Measurements from ENCODE around the gene CCDC28B. TPM values are rescaled to one million over a fixed set of nuclear protein-coding genes. Genes with fewer than 3 reads are reported as not detected.
"Not testable (repeated sequence)": the region's sequence is repeated elsewhere in the genome, so short reads cannot be mapped to it uniquely, and the experiment has no call there.

The CCDC28B gene
- total RNA-seq, result 10 to 100 TPM in 1 of 4 donors, 1 to 10 TPM in 3; 2.7 to 12.0 (median 6.2) TPM

DNA sequence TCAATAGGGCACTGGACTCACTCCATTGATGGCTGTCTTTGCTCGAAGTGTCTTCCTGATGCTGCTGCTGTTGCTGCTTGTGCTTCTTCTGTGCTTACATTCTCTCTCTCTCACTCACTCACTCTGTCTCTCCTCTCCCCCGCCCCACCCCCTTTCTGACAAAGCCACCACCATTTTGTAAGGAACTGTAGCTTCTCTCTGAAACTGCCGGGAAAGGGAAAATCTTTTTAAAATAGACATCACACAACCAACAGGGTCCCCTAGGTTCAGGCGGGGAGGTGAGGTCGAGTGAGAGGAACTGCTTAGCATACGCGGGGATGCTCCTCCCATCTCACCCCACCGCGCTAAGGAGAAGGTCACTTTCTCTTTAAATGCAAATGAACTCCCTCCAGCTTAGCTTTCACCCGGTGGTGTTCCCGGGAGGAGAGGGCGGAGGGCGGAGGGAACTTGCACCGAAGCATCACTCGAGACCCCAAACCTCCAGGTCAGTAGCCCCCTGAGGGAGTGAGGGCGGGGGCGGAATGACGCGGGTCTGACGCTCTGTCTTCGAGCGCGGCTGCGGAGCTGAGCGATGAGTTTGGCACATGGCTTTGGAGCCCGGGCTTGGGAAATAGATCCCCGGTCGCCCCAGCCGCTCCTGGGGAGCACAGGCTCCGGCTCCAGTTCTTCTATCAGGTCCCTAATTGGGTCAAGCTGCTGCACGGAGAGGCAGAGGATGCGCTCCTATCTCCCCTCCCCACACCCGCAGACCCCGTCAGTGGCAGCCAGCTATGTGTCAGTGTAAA, at the start of gene CCDC28B:
TSS of gene CCDC28B (plus strand) at position 370 of the 785 bp plus-strand sequence. CDS start 1,341 bp downstream, outside the sequence.
- 0% methylated on average over 15 to 26 of the region's 34 CpGs for WGBS, 2 donors
- TF ChIP-seq POLR2A (IDR thresholded peaks at IDR 0.05) (peak in 1 of 2 donors; percentile 44), CTCF (IDR thresholded peaks at IDR 0.05) (no peak), EP300 (IDR thresholded peaks at IDR 0.05) (peak in 1 of 2 donors; percentile 78)
- DNase-seq (ENCODE audit: low spot score in 2 of 2), result peak; percentile 48 to 65

DNA sequence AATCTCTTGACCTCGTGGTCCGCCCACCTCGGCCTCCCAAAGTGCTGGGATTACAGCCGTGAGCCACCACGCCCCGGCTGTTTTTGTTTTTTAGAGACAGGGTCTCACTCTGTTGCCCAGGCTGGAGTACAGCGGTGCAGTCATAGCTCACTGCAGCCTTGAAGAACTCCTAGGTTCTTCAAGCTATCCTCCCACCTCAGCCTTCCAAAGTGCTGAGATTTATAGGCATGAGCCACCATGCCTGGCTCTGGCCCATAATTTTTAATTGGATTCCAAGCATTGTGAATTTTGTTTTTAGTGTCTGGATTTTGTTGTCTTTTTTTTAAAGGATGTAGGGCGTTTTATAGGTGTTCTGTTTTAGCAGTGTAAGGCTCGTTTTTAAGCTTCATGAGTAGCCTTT, 49.5 kb upstream of the CCDC28B start:
- peaks cover 0 to 25% (median 3%) of the 10 kb centered on the region in 4 donors for H3K9me3 ChIP-seq
- no peak for DNase-seq (ENCODE audit: low spot score in 2 of 2)
- H3K27me3 ChIP-seq, result no peaks in the 10 kb centered on the region
- no peak overlapping the region for H3K4me3 ChIP-seq
- H3K4me1 ChIP-seq, result peaks cover 0 to 20% (median 0%) of the 10 kb centered on the region in 4 donors
- 86% methylated on average over 9 of the region's 9 CpGs for WGBS, 2 donors
- H3K36me3 ChIP-seq, result peaks cover 0 to 33% (median 2%) of the 10 kb centered on the region in 3 donors
- no peak overlapping the region for H3K27ac ChIP-seq
- TF ChIP-seq CTCF (IDR thresholded peaks at IDR 0.05) (no peak), EP300 (IDR thresholded peaks at IDR 0.05) (no peak), POLR2A (IDR thresholded peaks at IDR 0.05) (no peak)

More for the DNA sequence above, at the start of gene CCDC28B:
- Histone ChIP-seq H3K4me1 (peaks cover 0 to 40% (median 21%) of the 10 kb centered on the region in 4 donors), H3K36me3 (peaks cover 0 to 28% (median 0%) of the 10 kb centered on the region in 3 donors), H3K27me3 (no peaks in the 10 kb centered on the region), H3K4me3 (peak within 1 kb of the TSS; percentile 40 to 81 (median 64)), H3K9me3 (no peaks in the 10 kb centered on the region), H3K27ac (peak within 1 kb of the TSS; percentile 65 to 95 (median 78))

- TF ChIP-seq CTCF (IDR thresholded peaks at IDR 0.05) (no peak), EP300 (IDR thresholded peaks at IDR 0.05) (no peak), POLR2A (IDR thresholded peaks at IDR 0.05) (no peak)
- DNase-seq (ENCODE audit: low spot score in 2 of 2), result no peak
- peaks cover 0 to 20% (median 0%) of the 10 kb centered on the region in 4 donors for H3K4me1 ChIP-seq
- H3K27ac ChIP-seq, result no peak overlapping the region
- peaks cover 0 to 25% (median 3%) of the 10 kb centered on the region in 4 donors for H3K9me3 ChIP-seq
- no peak overlapping the region for H3K4me3 ChIP-seq
- H3K36me3 ChIP-seq, result peaks cover 0 to 38% (median 4%) of the 10 kb centered on the region in 3 donors
- H3K27me3 ChIP-seq, result no peaks in the 10 kb centered on the region
- WGBS, 2 donors, result 25 to 27% methylated on average over 5 of the region's 5 CpGs
Measured at GRCh38 chr1:32151319-32151787, 49.0 kb upstream of the CCDC28B start.

DNA sequence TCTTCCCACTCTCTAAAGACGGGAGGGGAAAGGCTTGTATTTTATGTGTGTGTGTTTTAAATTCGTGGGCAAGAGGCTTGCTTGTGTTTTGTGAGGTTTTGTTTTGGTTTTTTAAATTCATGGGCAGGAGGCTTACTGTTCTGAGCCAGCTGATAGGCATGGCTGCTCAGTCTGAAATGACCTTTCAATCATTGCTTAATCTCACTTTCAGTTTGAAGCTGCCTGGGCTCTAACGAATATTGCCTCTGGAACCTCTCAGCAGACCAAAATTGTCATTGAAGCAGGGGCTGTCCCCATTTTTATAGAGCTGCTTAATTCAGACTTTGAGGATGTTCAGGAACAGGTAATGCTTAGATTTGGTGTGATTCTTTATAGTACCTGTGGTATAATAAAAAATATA, 41.2 kb upstream of the CCDC28B start:
- H3K4me1 ChIP-seq, result peaks cover 0 to 1% (median 0%) of the 10 kb centered on the region in 4 donors
- peaks cover 3 to 93% (median 11%) of the 10 kb centered on the region in 3 donors for H3K36me3 ChIP-seq
- no peak overlapping the region for H3K4me3 ChIP-seq
- no peak overlapping the region for H3K27ac ChIP-seq
- WGBS, 2 donors, result 79 to 84% methylated on average over 3 of the region's 3 CpGs
- H3K27me3 ChIP-seq, result no peaks in the 10 kb centered on the region
- no peak for DNase-seq (ENCODE audit: low spot score in 2 of 2)
- TF ChIP-seq POLR2A (IDR thresholded peaks at IDR 0.05), result no peak
- TF ChIP-seq CTCF (IDR thresholded peaks at IDR 0.05), result no peak
- no peak for TF ChIP-seq EP300 (IDR thresholded peaks at IDR 0.05)
- no peaks in the 10 kb centered on the region for H3K9me3 ChIP-seq

DNA sequence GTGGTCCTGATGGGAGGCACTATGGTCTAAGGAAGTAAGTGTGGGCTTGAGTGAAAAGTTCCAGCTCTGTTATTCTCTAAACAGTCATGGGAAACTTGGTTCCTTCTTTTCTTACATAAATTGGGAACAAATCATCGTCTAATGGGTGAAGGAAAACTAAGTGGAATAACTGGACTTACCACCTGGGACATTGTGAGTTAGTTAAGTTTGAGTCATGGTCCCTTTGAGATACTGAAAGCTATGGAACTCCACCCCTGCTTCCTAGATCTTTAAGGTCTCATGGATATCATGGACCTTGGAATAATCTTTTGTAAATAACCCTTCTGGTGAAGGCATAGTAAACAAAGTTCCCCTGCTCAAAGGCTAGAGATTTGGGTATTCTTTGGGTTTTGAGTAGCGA, 37.0 kb upstream of the CCDC28B start:
- Histone ChIP-seq H3K27ac (no peak overlapping the region), H3K27me3 (no peaks in the 10 kb centered on the region), H3K4me1 (no peaks in the 10 kb centered on the region), H3K9me3 (no peaks in the 10 kb centered on the region), H3K36me3 (peaks cover 3 to 99% (median 8%) of the 10 kb centered on the region in 3 donors), H3K4me3 (no peak overlapping the region)
- no peak for TF ChIP-seq POLR2A (IDR thresholded peaks at IDR 0.05)
- TF ChIP-seq EP300 (IDR thresholded peaks at IDR 0.05), result no peak
- no peak for TF ChIP-seq CTCF (IDR thresholded peaks at IDR 0.05)
- DNase-seq (ENCODE audit: low spot score in 2 of 2), result no peak
- 91 to 95% methylated on average over 2 of the region's 2 CpGs for WGBS, 2 donors

DNA sequence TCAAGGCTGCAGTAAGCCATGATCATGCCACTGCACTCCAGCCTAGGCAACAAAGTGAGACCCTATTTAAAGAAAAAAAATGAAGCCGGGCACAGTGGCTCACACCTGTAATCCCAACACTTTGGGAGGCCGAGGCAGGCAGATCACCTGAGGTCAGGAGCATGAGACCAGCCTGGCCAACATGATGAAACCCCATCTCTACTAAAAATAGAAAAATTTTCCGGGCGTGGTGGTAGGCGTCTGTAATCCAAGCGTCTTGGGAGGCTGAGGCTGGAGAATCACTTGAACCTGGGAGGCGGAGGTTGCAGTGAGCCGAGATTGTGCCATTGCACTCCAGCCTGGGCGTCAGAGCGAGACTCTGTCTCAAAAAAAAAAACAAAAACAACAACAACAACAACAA, 34.8 kb upstream of the CCDC28B start:
- not testable (repeated sequence) for DNase-seq (ENCODE audit: low spot score in 2 of 2); H3K27me3 ChIP-seq; H3K4me1 ChIP-seq; H3K9me3 ChIP-seq; H3K4me3 ChIP-seq; H3K27ac ChIP-seq
- WGBS, 2 donors, result 89 to 92% methylated on average over 10 of the region's 10 CpGs
- peaks cover 3 to 99% (median 22%) of the 10 kb centered on the region in 3 donors for H3K36me3 ChIP-seq

Measured in tibial nerve (tissue), 4 donors.